ENCODE data around the gene SLC28A1.

The SLC28A1 gene

DNA sequence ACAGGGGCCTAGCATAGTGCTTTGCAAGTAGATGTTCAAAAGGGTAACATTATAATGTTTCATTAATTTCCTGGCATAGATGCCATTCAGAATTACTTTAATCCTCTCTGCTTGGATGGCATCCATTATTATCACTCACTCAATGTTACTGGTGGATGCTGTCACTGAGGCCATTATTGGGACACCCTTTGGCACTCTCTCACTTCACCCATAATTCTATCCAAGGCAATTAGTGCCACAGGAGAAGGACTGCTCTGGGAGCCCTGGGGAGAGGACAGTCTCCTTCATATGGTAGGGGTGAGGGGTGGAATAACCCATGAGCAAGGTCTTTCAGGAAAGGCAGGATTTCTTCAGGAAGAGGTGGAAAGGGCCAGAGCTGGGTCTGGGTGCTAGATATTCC, 28.7 kb upstream of the SLC28A1 start:
- Mint-ChIP-seq H3K36me3 (ENCODE audit: low read depth) (no peaks in the 10 kb centered on the region), H3K27ac (no peak overlapping the region), H3K9me3 (no peaks in the 10 kb centered on the region), H3K4me3 (no peak overlapping the region), H3K4me1 (ENCODE audit: low read depth) (no peaks in the 10 kb centered on the region), H3K27me3 (no peaks in the 10 kb centered on the region)
- DNase-seq: no peak

DNA sequence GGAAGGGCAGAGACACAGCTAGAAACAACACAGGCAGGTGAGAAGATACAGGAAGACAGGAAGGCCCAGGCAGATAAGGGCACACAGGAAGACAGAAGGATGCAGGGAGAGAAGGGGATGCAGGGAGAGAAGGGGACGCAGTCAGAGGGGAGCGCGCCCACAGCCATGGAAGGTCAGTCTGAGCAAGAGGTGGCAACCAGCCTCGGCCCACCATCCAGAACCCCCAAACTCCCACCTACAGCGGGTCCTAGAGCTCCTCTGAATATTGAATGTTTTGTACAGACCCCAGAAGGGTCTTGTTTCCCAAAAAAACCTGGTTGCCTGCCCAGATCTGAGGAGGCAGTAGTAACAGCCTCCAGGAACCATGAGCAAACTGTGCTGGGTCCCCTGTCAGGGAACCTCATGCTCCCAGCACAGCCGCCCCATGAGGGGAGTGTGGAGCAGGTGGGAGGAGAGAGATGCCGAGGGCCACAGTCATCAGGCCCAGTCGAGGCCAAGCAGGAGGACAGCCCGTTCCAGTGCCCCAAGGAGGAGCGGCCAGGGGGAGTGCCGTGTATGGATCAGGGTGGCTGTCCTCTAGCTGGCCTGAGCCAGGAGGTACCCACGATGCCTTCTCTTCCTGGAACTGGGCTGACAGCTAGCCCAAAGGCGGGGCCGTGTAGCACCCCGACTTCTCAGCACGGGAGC, 27.6 kb upstream of the SLC28A1 start:
- H3K36me3 Mint-ChIP-seq (ENCODE audit: low read depth): no peaks in the 10 kb centered on the region
- no peak for DNase-seq
- H3K9me3 Mint-ChIP-seq: no peaks in the 10 kb centered on the region
- H3K27ac Mint-ChIP-seq: no peak overlapping the region
- no peaks in the 10 kb centered on the region for H3K4me1 Mint-ChIP-seq (ENCODE audit: low read depth)
- H3K4me3 Mint-ChIP-seq: no peak overlapping the region
- no peaks in the 10 kb centered on the region for H3K27me3 Mint-ChIP-seq

DNA sequence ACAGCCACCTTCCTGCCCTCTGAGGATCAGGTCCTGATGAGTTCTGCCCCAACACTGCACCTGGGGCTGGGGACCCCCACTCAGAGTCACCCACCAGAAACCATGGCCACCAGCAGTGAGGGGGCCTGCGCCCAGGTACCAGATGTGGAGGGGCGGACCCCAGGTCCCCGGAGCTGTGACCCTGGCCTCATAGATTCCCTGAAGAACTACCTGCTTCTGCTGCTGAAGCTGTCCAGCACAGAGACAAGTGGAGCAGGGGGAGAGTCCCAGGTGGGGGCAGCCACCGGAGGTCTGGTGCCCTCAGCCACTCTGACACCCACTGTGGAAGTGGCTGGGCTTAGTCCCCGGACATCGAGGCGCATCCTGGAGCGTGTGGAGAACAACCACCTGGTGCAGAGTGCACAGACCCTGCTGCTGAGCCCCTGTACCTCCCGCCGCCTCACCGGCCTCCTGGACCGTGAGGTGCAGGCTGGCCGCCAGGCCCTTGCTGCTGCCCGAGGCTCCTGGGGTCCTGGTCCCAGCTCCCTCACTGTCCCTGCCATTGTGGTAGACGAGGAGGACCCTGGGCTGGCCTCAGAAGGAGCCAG, 27.0 kb upstream of the SLC28A1 start:
- Mint-ChIP-seq H3K36me3 (ENCODE audit: low read depth) (no peaks in the 10 kb centered on the region), H3K27ac (no peak overlapping the region), H3K4me3 (no peak overlapping the region), H3K4me1 (ENCODE audit: low read depth) (no peaks in the 10 kb centered on the region), H3K9me3 (no peaks in the 10 kb centered on the region), H3K27me3 (no peaks in the 10 kb centered on the region)
- no peak for DNase-seq

- Mint-ChIP-seq H3K4me1 (ENCODE audit: low read depth) (no peaks in the 10 kb centered on the region), H3K4me3 (no peak overlapping the region), H3K27ac (no peak overlapping the region), H3K36me3 (ENCODE audit: low read depth) (no peaks in the 10 kb centered on the region), H3K27me3 (no peaks in the 10 kb centered on the region), H3K9me3 (no peaks in the 10 kb centered on the region)
- no peak for DNase-seq
Measured at GRCh38 chr15:84858231-84858630, 26.2 kb upstream of the SLC28A1 start.

- Mint-ChIP-seq H3K27me3 (no peaks in the 10 kb centered on the region), H3K27ac (no peak overlapping the region), H3K4me3 (no peak overlapping the region), H3K4me1 (ENCODE audit: low read depth) (no peaks in the 10 kb centered on the region), H3K9me3 (no peaks in the 10 kb centered on the region), H3K36me3 (ENCODE audit: low read depth) (no peaks in the 10 kb centered on the region)
- DNase-seq: no peak
Measured at GRCh38 chr15:84859144-84859543, 25.3 kb upstream of the SLC28A1 start.

- Mint-ChIP-seq H3K4me3 (no peak overlapping the region), H3K36me3 (ENCODE audit: low read depth) (no peaks in the 10 kb centered on the region), H3K4me1 (ENCODE audit: low read depth) (no peaks in the 10 kb centered on the region), H3K27ac (no peak overlapping the region), H3K9me3 (no peaks in the 10 kb centered on the region), H3K27me3 (no peaks in the 10 kb centered on the region)
- no peak for DNase-seq
Measured at GRCh38 chr15:84859651-84860050, 24.8 kb upstream of the SLC28A1 start.

DNA sequence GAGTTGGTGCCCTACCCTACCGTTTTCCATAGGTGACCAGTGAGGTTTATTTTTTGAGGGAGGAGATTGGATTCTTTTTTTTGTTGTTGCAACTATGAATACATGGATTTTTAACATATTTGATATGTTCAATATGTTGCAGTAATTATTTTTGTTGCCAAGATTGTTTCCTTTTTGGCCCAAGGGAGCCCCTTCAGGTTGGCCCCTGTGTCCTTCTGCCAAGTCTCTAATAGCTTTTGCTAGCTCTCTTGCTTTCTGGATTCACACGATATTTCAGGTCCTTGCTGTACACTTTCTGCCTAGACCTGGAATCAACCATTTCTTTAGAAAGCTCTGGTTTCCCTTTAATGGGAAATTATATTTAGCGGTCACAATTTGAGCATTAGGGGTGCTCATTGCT, 22.7 kb upstream of the SLC28A1 start:
- Mint-ChIP-seq H3K4me1 (ENCODE audit: low read depth) (no peaks in the 10 kb centered on the region), H3K9me3 (no peaks in the 10 kb centered on the region), H3K4me3 (no peak overlapping the region), H3K36me3 (ENCODE audit: low read depth) (no peaks in the 10 kb centered on the region), H3K27me3 (no peaks in the 10 kb centered on the region), H3K27ac (no peak overlapping the region)
- DNase-seq: no peak

DNA sequence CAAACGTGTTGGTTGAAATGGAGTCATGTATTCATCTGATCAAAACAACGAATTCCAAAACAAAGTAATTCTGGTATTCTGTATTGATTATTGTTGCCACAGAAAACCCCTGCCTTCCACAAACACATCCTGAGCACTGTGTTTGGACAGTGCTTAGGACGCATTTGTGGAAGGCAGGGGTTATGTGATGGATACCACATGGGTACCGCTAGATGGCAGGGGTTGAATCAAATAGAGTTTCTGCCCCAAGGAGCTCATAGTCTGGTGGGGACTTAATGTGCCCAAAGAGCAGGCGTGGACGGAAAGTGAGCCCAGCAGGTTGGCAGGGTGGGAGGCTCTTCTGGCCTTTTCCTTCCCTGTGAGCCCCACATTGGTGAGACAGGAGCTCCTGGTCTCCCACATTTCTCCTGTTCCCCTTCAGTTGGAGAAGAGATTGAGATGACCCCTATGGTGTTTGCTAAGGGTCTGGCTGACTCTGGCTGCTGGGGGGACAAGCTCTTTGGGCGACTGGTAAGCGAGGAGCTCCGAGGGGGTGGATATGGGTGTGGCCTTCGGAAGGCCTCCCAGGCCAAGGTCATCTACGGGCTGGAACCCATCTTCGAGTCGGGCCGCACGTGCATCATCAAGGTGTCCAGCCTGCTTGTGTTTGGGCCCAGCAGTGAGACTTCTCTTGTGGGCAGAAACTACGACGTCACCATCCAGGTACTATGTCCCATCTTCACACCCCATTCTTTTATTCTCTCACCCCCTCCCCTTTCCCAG, 22.1 kb upstream of the SLC28A1 start:
- Mint-ChIP-seq H3K36me3 (ENCODE audit: low read depth) (no peaks in the 10 kb centered on the region), H3K27ac (no peak overlapping the region), H3K9me3 (no peaks in the 10 kb centered on the region), H3K27me3 (no peaks in the 10 kb centered on the region), H3K4me1 (ENCODE audit: low read depth) (no peaks in the 10 kb centered on the region), H3K4me3 (no peak overlapping the region)
- DNase-seq: no peak

GRCh38 chr15:84863565-84864443, 20.7 kb upstream of the SLC28A1 start:
- H3K36me3 Mint-ChIP-seq (ENCODE audit: low read depth): no peaks in the 10 kb centered on the region

DNA sequence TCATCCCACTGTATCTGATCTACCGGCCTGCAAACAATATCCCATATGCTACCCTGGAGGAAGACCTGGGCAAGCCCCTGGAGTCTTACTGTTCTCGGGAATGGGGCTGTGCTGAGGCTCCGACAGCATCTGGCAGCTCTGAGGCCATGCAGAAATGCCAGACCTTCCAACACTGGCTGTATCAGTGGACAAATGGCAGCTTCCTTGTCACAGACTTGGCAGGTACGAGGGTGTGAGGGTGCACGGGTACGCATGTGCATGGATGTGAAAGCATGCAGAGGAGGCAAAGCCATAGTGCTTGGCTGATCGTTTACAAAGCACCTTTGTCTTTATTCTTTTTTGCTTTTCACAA, 20.0 kb upstream of the SLC28A1 start:
- Mint-ChIP-seq H3K9me3 (no peaks in the 10 kb centered on the region), H3K36me3 (ENCODE audit: low read depth) (no peaks in the 10 kb centered on the region), H3K4me1 (ENCODE audit: low read depth) (no peaks in the 10 kb centered on the region), H3K27ac (no peak overlapping the region), H3K4me3 (no peak overlapping the region), H3K27me3 (no peaks in the 10 kb centered on the region)
- DNase-seq: no peak

More at GRCh38 chr15:84863565-84864443, 20.7 kb upstream of the SLC28A1 start:
- Mint-ChIP-seq H3K27ac (no peak overlapping the region), H3K4me3 (no peak overlapping the region), H3K27me3 (no peaks in the 10 kb centered on the region), H3K4me1 (ENCODE audit: low read depth) (no peaks in the 10 kb centered on the region), H3K9me3 (no peaks in the 10 kb centered on the region)
- no peak for DNase-seq

DNA sequence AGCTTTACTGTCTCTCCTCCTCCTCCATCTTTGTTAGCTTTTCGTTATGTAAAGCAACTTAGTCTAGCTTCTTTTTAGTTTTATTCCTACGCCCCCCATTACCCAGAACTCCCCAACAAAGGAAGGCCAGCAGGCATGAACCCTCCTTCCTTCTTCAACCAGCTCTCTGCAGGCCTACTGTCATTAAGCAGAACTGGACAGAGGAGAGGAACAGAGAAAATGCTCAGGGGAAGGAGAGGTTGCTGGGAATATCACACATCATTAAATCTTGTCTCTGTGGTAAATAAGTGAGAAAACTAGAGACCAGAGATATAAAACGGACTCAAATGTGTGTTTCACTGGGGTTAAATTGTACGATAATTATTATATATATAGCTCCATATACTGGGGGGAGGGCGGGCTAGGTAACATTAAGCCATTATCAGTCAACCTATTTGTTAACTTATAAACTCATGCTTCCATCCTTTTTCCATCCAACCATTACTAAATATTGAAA, 19.3 kb upstream of the SLC28A1 start:
- Mint-ChIP-seq H3K27ac (no peak overlapping the region), H3K36me3 (ENCODE audit: low read depth) (no peaks in the 10 kb centered on the region), H3K27me3 (no peaks in the 10 kb centered on the region), H3K4me1 (ENCODE audit: low read depth) (no peaks in the 10 kb centered on the region), H3K9me3 (no peaks in the 10 kb centered on the region), H3K4me3 (no peak overlapping the region)
- no peak for DNase-seq

DNA sequence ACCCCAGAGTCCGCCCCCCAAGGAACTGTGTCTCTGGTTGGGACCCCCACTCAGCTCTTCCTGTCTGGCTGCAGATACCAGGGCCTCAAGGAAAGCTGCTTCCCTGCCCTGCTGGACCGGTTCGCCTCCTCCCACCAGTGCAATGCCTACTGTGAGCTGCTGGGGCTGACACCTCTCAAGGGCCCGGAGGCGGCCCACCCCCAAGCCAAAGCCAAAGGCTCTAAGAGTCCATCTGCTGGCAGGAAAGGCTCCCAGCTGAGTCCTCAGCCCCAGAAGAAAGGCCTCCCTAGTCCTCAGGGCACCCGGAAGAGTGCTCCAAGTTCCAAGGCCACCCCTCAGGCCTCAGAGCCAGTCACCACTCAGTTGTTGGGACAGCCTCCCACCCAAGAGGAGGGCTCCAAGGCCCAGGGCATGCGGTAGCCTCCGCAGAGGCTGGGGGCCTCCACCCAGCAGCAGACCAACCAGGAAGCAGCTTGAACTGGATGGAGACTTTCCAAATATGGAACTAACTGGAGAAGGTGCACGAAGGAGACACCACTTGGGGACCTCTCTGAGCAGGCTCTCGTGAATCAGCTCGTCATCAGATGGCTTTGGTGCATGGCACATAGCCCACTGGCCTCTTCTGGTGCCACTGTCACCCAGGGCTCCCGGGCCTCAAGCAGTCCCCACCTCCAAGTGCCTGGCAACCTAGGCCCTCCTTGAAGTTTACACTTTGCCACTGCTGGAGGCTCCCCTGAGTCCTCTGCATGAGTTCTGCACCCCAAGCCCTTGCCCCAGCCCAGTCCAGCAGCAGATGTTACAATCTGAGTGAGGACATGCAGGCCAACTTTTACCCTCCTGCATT, 16.2 kb upstream of the SLC28A1 start:
- no peaks in the 10 kb centered on the region for H3K4me1 Mint-ChIP-seq (ENCODE audit: low read depth)
- no peaks in the 10 kb centered on the region for H3K9me3 Mint-ChIP-seq
- H3K36me3 Mint-ChIP-seq (ENCODE audit: low read depth): no peaks in the 10 kb centered on the region
- no peak overlapping the region for H3K27ac Mint-ChIP-seq
- no peak overlapping the region for H3K4me3 Mint-ChIP-seq
- H3K27me3 Mint-ChIP-seq: no peaks in the 10 kb centered on the region
- no peak for DNase-seq

DNA sequence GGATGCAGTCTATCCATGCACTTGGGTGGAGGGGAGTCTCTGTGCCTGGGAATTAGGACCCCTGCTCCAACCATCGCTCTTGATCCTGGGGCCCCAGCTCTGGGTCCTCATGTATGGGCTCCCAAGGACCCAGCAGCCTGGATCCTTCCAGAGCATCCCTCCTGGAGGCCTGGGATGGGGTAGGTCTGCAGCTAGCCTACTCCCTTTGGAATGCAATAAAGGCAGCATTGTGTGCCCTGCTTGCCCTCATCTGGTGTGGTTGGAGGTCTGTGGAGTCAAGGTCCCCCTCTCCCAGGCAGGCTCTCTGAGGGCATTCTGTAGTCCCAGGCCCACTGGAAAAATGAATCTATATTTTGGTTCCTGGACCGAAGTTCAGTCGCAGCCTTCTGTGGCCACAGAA, 15.0 kb upstream of the SLC28A1 start:
- H3K27me3 Mint-ChIP-seq: no peaks in the 10 kb centered on the region
- H3K4me3 Mint-ChIP-seq: no peak overlapping the region
- no peak for DNase-seq
- no peaks in the 10 kb centered on the region for H3K4me1 Mint-ChIP-seq (ENCODE audit: low read depth)
- no peaks in the 10 kb centered on the region for H3K36me3 Mint-ChIP-seq (ENCODE audit: low read depth)
- no peak overlapping the region for H3K27ac Mint-ChIP-seq
- H3K9me3 Mint-ChIP-seq: no peaks in the 10 kb centered on the region
